SJSA1 (cell line): Measurements from ENCODE around the gene CAPN10. TPM values are rescaled to one million over a fixed set of nuclear protein-coding genes. Genes with fewer than 3 reads are reported as not detected.

ENCODE experiments used
- DNase-seq, 2 experiments: peaks; one replicate each; pipeline ENCODE4 v3.0.0-alpha.2; 2015 to 2020; ENCODE audit warnings: low spot score in 2 of 2, low read depth in 1 of 2
- H3K27ac ChIP-seq: fragments of 250-450 bp; sonication (Bioruptor Pico); 2 replicates; pipeline ENCODE4 v1.5.1; 2020; ENCODE audit warnings: mild to moderate bottlenecking, moderate library complexity
- H3K27me3 ChIP-seq: fragments of 250-450 bp; sonication (Bioruptor Pico); replicated peaks from 2 replicates; pipeline ENCODE4 v1.5.1; 2020; ENCODE audit warnings: mild to moderate bottlenecking, moderate library complexity
- H3K36me3 ChIP-seq: fragments of 250-450 bp; sonication (Bioruptor Pico); 2 replicates; pipeline ENCODE4 v1.5.1; 2020; ENCODE audit warnings: mild to moderate bottlenecking
- H3K4me1 ChIP-seq: fragments of 250-450 bp; sonication (Bioruptor Pico); replicated peaks from 2 replicates; pipeline ENCODE4 v1.6.1; 2021; ENCODE audit warnings: mild to moderate bottlenecking
- H3K4me3 ChIP-seq: fragments of 250-450 bp; sonication (Bioruptor Pico); 2 replicates; pipeline ENCODE4 v1.5.1; 2020; ENCODE audit warnings: mild to moderate bottlenecking
- H3K9me3 ChIP-seq: fragments of 250-450 bp; sonication (Bioruptor Pico); replicated peaks from 2 replicates; pipeline ENCODE4 v1.5.1; 2020; ENCODE audit warnings: mild to moderate bottlenecking
- total RNA-seq: library from RNA; depleted of rRNA; stranded (reverse); fragments of >200 nt; shearing (Covaris generic); gene quantifications from 2 replicates; pipeline ENCODE4 v1.2.3, GENCODE V29; 2014; rRNA removed

The CAPN10 gene
- total RNA-seq, 1 experiment from 2014 or later, result 17.7 TPM

- no peaks in the 10 kb centered on the region for H3K36me3 ChIP-seq
- no peak overlapping the region for H3K27ac ChIP-seq
- peaks cover 76% of the 10 kb centered on the region for H3K27me3 ChIP-seq
- no peak for DNase-seq
- no peak overlapping the region for H3K4me3 ChIP-seq
- H3K9me3 ChIP-seq, result no peaks in the 10 kb centered on the region
- no peaks in the 10 kb centered on the region for H3K4me1 ChIP-seq
Measured at GRCh38 chr2:240646176-240646899, 59.8 kb downstream of the CAPN10 start.

DNA sequence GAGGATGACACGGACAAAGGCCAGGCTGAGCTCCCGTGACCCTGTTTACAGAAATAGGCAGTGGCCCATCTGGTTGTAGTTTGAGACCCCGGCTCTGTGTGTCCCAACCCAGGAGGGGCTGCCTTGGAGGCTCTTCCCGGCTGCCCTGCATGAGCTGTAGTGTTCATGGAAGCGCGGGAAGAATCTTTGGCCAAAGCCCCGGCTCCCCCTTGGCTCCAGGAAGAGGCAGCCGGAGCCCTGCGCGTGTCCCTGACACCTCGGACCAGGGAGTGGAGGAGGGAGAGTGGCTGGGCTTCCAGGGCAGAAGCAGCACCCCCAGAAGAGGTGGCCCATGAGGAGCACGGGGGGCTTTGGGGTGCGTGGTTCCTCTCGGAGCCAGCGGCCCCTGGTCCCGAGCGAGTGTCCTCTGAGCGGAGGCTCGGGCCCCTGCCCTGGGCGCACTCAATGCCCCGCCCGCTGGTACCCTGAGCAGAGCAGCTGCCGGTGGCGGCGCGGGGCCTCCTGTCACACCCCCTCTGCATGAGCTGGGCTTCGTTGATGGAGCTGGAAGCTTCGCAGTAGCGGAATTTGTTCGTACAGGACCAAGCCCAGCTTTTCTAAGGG lies 60.5 kb downstream of the CAPN10 start:
- H3K36me3 ChIP-seq, result no peaks in the 10 kb centered on the region
- peaks cover 81% of the 10 kb centered on the region for H3K27me3 ChIP-seq
- H3K27ac ChIP-seq, result no peak overlapping the region
- no peak overlapping the region for H3K4me3 ChIP-seq
- no peaks in the 10 kb centered on the region for H3K4me1 ChIP-seq
- no peaks in the 10 kb centered on the region for H3K9me3 ChIP-seq
- no peak for DNase-seq

DNA sequence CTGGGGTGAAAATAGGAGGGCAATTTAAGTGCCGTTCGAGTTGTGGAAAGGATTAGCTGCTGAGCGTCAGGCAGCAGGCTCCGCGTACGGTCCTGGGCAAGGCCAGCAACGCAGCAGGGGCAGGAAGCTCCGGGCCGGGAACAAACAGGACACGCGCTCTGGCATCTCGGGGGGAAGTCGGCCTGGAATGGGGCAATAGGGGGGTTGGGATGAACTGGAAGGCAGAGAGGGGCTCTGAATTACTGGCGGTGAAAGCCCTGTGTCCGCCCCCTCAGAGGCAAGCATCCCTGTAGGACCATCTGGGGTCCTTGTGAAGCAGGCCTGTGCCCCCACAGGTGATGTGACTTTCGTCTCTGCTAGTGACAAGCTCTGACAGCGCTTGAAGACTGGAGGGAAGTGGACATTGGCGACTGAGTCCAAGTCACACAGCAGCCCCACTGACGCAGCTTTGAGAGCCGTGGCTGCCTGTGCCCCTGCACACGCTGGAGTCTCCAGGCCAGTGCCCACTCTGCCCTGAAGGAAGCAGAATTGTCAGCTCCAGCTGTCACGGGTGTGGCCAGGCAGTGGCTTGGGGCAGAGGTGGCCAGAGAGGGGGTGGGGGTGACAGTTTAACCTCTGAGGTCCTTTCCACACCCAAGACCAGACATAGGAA lies 61.1 kb downstream of the CAPN10 start:
- no peaks in the 10 kb centered on the region for H3K9me3 ChIP-seq
- H3K27ac ChIP-seq, result no peak overlapping the region
- H3K4me3 ChIP-seq, result no peak overlapping the region
- H3K4me1 ChIP-seq, result no peaks in the 10 kb centered on the region
- no peaks in the 10 kb centered on the region for H3K36me3 ChIP-seq
- peaks cover 84% of the 10 kb centered on the region for H3K27me3 ChIP-seq
- DNase-seq, result no peak

DNA sequence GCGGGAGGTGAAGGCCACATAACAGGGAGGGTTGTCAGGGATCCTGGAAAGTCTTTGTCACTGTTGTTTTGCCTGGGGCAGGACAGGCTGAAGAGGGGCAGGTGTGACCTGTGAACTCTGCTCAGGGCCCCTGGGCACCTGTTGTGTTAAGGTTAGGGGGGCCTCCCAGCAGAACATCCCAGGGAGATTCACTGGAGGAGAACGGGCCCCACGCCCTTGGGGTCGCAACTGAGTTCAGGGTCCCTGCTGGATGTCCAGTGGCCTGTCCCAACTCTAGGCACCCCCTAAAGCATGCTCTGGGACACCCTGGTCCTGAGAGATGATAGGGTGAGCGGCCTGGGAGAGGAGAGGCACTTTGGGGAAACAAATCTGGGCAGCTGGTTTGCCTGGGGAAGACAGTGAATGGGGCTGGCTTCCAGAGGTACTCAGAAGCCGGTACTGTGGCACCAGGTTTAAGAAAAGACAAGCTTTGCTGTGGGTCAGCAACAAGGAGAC lies 61.7 kb downstream of the CAPN10 start:
- DNase-seq, result no peak
- H3K4me1 ChIP-seq, result no peaks in the 10 kb centered on the region
- H3K27me3 ChIP-seq, result peaks cover 84% of the 10 kb centered on the region
- H3K27ac ChIP-seq, result no peak overlapping the region
- H3K36me3 ChIP-seq, result no peaks in the 10 kb centered on the region
- no peaks in the 10 kb centered on the region for H3K9me3 ChIP-seq
- H3K4me3 ChIP-seq, result no peak overlapping the region

Other genes starting within 250 kb of the CAPN10 start
- 63.4 and 108 TPM in 2 replicates for gene GPC1, start 151.1 kb upstream of the CAPN10 start, total RNA-seq
- gene ANKMY1, start 28.7 kb upstream of the CAPN10 start, total RNA-seq, result 8.1 and 18.8 TPM in 2 replicates
- gene DUSP28, start 26.4 kb upstream of the CAPN10 start, total RNA-seq, result 3.9 and 8.6 TPM in 2 replicates
- 14.3 and 14.9 TPM in 2 replicates for gene RNPEPL1, start 18.2 kb upstream of the CAPN10 start, total RNA-seq
- gene GPR35, start 38.7 kb downstream of the CAPN10 start, total RNA-seq, result 0.13 TPM in 1 of 2 replicates, not detected in the other
- gene AQP12B, start 96.2 kb downstream of the CAPN10 start, total RNA-seq, result not detected in 2 replicates
- gene AQP12A, start 105.1 kb downstream of the CAPN10 start, total RNA-seq, result not detected in 2 replicates
- gene KIF1A, start 233.5 kb downstream of the CAPN10 start, total RNA-seq, result not detected in 2 replicates